Skeletal muscle satellite cell (primary cell): ENCODE results near the gene PLA2G4D.

Experiments
- H3K27me3 ChIP-seq: 2 replicates; pipeline ENCODE4 v1.7.0; 2013; ENCODE audit warnings: low read length; ENCODE audit not compliant: control insufficient read depth, insufficient read depth
- H3K36me3 ChIP-seq: 2 replicates; pipeline ENCODE4 v1.7.0; 2013; ENCODE audit warnings: mild to moderate bottlenecking, control low read depth, low read length; ENCODE audit not compliant: insufficient read depth
- H3K4me1 ChIP-seq: 2 replicates; pipeline ENCODE4 v1.7.0; 2013; ENCODE audit warnings: low read length; ENCODE audit not compliant: control insufficient read depth, insufficient read depth
- H3K4me2 ChIP-seq: 2 replicates; pipeline ENCODE4 v1.7.0; 2013; ENCODE audit warnings: mild to moderate bottlenecking, low read length
- H3K4me3 ChIP-seq: 2 replicates; pipeline ENCODE4 v1.7.0; 2013; ENCODE audit warnings: low read length
- H3K9ac ChIP-seq: 2 replicates; pipeline ENCODE4 v1.7.0; 2013; ENCODE audit warnings: mild to moderate bottlenecking, low read depth, low read length, moderate library complexity
- H3K9me3 ChIP-seq: replicated peaks from 2 replicates; pipeline ENCODE4 v1.7.0; 2013; ENCODE audit warnings: mild to moderate bottlenecking, control low read depth, low read length

PLA2G4D gene

GRCh38 chr15:42135351-42135750 lies 41.0 kb upstream of the PLA2G4D start:
- no peak overlapping the region for H3K9ac ChIP-seq
- H3K4me1 ChIP-seq = no peaks in the 10 kb centered on the region
- H3K9me3 ChIP-seq = no peaks in the 10 kb centered on the region
- H3K4me3 ChIP-seq = no peak overlapping the region
- no peaks in the 10 kb centered on the region for H3K36me3 ChIP-seq
- no peak overlapping the region for H3K4me2 ChIP-seq
- peaks cover 68% of the 10 kb centered on the region for H3K27me3 ChIP-seq

- H3K36me3 ChIP-seq = no peaks in the 10 kb centered on the region
- no peak overlapping the region for H3K9ac ChIP-seq
- H3K27me3 ChIP-seq = peaks cover 67% of the 10 kb centered on the region
- no peak overlapping the region for H3K4me3 ChIP-seq
- H3K9me3 ChIP-seq = no peaks in the 10 kb centered on the region
- no peak overlapping the region for H3K4me2 ChIP-seq
- no peaks in the 10 kb centered on the region for H3K4me1 ChIP-seq
Measured at GRCh38 chr15:42134617-42135245, 40.4 kb upstream of the PLA2G4D start.

DNA sequence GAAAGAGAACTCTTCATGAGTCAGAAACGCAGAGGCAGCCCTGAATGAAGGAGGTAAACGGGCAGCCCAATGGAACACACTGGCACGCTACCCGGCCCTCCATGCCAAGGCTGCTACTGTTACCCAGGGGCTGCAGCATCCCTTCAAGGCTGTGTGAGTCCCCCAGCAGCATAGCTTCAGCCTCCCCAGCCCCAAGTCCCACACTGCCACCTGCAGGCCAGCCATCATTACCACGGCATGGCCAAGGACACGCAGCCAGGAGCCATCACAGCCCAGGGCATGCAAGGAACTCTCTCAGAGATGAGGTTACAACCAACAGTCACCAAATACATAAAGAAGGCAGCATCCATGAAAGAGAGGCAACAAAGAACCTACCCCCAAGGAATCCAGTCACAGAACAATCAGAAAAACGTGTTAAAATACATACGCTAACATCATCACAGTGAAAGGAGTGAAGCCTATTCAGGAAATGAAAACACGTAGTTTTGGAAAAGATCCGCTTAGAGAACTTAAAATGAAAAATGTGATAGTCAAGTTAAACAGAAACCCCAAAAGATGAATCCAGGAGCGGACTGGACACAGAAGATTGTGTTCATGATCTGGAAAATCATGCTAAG lies 39.6 kb upstream of the PLA2G4D start:
- Histone ChIP-seq H3K36me3 (no peaks in the 10 kb centered on the region), H3K4me2 (no peak overlapping the region), H3K4me1 (no peaks in the 10 kb centered on the region), H3K9me3 (no peaks in the 10 kb centered on the region), H3K27me3 (peaks cover 67% of the 10 kb centered on the region), H3K9ac (no peak overlapping the region), H3K4me3 (no peak overlapping the region)

GRCh38 chr15:42133356-42133755 lies 39.0 kb upstream of the PLA2G4D start:
- H3K36me3 ChIP-seq = no peaks in the 10 kb centered on the region
- no peak overlapping the region for H3K4me3 ChIP-seq
- H3K27me3 ChIP-seq = peaks cover 64% of the 10 kb centered on the region
- no peak overlapping the region for H3K9ac ChIP-seq
- H3K4me2 ChIP-seq = no peak overlapping the region
- H3K9me3 ChIP-seq = no peaks in the 10 kb centered on the region
- no peaks in the 10 kb centered on the region for H3K4me1 ChIP-seq

GRCh38 chr15:42131826-42132806 lies 37.8 kb upstream of the PLA2G4D start:
- Histone ChIP-seq H3K4me1 (no peaks in the 10 kb centered on the region), H3K9ac (no peak overlapping the region), H3K4me3 (no peak overlapping the region), H3K27me3 (peaks cover 69% of the 10 kb centered on the region), H3K9me3 (no peaks in the 10 kb centered on the region), H3K4me2 (no peak overlapping the region), H3K36me3 (no peaks in the 10 kb centered on the region)

GRCh38 chr15:42131006-42131405 lies 36.6 kb upstream of the PLA2G4D start:
- peaks cover 67% of the 10 kb centered on the region for H3K27me3 ChIP-seq
- H3K9ac ChIP-seq = no peak overlapping the region
- H3K4me2 ChIP-seq = no peak overlapping the region
- no peaks in the 10 kb centered on the region for H3K36me3 ChIP-seq
- no peak overlapping the region for H3K4me3 ChIP-seq
- H3K4me1 ChIP-seq = no peaks in the 10 kb centered on the region
- no peaks in the 10 kb centered on the region for H3K9me3 ChIP-seq

DNA sequence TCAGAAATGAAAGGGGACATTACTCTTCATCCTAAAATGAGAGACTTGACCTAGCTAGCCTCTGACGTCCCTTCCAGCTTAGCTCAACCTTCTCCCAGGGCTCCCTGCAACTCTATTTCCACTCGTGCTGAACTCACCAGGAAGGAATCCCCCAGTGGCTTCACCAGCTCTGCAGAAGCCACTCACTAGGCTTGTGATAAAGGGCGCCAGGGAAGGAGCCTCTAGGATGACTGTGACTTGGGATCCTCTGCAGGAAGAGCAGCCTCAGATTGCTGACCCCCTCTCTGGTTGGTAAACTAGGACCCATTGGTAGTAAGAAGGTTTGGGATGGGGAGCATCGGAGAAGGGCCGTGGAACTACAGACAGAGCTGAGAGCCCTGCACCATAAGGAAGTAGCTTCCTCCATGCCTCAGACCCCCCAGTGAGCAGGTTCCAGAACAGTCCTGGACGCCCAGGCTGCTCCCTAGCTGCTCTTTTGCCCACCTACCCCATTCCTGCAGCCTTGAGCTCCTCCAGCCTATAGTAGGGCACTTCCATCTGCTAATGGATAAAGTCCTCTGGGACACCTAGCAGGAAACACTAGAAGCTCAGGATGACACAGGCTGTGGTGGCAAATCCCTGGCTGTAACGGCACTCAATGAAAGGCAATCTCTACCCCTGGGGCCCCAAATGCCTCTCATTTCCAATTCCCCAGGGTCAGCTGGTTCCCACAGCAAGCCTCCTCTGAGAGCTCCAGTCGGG lies 36.1 kb upstream of the PLA2G4D start:
- no peak overlapping the region for H3K9ac ChIP-seq
- no peak overlapping the region for H3K4me2 ChIP-seq
- H3K27me3 ChIP-seq = peaks cover 72% of the 10 kb centered on the region
- no peaks in the 10 kb centered on the region for H3K9me3 ChIP-seq
- no peaks in the 10 kb centered on the region for H3K4me1 ChIP-seq
- no peak overlapping the region for H3K4me3 ChIP-seq
- no peaks in the 10 kb centered on the region for H3K36me3 ChIP-seq

- Histone ChIP-seq H3K4me3 (no peak overlapping the region), H3K9me3 (no peaks in the 10 kb centered on the region), H3K27me3 (peaks cover 75% of the 10 kb centered on the region), H3K9ac (no peak overlapping the region), H3K36me3 (no peaks in the 10 kb centered on the region), H3K4me1 (no peaks in the 10 kb centered on the region), H3K4me2 (no peak overlapping the region)
Measured at GRCh38 chr15:42129364-42129763, 35.0 kb upstream of the PLA2G4D start.

DNA sequence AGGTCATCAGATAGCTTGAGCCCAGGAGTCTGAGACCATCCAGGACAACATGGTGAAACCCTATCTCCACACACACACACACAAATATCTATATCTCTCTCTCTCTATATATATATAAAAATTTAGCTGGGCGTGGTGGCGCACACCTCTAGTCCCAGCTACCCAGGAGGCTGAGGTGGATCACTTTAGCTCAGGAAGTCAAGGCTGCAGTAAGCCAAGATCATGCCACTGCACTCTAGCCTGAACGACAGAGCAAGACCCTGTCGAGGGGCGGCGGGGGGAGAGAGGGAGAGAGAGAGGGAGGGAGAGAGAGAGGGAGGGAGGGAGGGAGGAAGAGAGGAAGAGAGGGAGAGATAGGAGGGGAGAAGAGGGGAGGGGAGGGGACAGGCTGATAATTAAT lies 34.1 kb upstream of the PLA2G4D start:
- no peaks in the 10 kb centered on the region for H3K9me3 ChIP-seq
- H3K27me3 ChIP-seq = peaks cover 79% of the 10 kb centered on the region
- no peak overlapping the region for H3K9ac ChIP-seq
- H3K36me3 ChIP-seq = no peaks in the 10 kb centered on the region
- H3K4me1 ChIP-seq = no peaks in the 10 kb centered on the region
- H3K4me2 ChIP-seq = no peak overlapping the region
- H3K4me3 ChIP-seq = no peak overlapping the region

GRCh38 chr15:42123546-42123945 lies 29.2 kb upstream of the PLA2G4D start:
- Histone ChIP-seq H3K4me1 (no peaks in the 10 kb centered on the region), H3K9me3 (no peaks in the 10 kb centered on the region), H3K4me3 (no peak overlapping the region), H3K27me3 (peaks cover 79% of the 10 kb centered on the region), H3K36me3 (no peaks in the 10 kb centered on the region), H3K4me2 (no peak overlapping the region), H3K9ac (no peak overlapping the region)

GRCh38 chr15:42121682-42122081 lies 27.3 kb upstream of the PLA2G4D start:
- H3K4me2 ChIP-seq = no peak overlapping the region
- H3K36me3 ChIP-seq = no peaks in the 10 kb centered on the region
- H3K9ac ChIP-seq = no peak overlapping the region
- H3K4me1 ChIP-seq = no peaks in the 10 kb centered on the region
- H3K4me3 ChIP-seq = no peak overlapping the region
- no peaks in the 10 kb centered on the region for H3K9me3 ChIP-seq
- H3K27me3 ChIP-seq = peaks cover 77% of the 10 kb centered on the region
